NCI-H2227 (cell line): ENCODE data around the gene ARHGAP23.

Source experiments
- DNase-seq: peaks from one replicate; lab custom pipeline; 2025; ENCODE audit not compliant: unreplicated experiment; lab: John Stamatoyannopoulos, UW

ARHGAP23 gene

DNA sequence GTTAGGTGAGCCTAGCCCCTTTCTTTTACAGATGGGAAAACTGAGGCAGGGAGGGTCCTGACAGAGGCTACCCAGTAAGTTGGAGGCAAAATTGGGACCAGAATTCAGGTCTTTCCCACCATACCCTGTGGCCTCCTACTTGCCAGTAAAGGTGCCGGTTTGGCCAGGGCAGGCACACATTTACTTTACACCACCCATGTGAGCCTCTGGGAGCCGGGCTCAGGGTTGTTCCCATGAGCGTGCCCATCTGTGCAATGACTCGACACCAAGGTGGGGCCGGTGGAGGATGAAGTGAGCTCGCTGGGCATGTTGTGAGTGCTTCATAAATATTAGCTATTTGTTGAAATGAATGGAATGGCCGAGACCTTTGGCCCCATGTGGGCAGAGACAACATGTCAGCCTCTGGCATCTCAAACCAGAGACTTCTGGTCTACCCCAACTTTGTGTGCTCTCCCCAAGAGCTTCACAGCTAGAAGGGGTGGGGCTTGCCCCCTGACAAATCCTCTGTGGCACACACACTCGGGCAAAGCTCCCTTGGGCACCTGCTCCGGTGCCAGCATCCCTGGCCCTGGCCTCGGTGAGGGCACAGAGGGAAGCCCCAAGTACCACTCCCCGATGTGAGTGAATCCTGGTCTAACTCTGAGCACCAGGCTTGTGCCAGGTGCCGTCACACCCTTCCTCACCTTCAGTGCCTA is 117.4 kb downstream of the ARHGAP23 start:
- DNase-seq: no peak

DNA sequence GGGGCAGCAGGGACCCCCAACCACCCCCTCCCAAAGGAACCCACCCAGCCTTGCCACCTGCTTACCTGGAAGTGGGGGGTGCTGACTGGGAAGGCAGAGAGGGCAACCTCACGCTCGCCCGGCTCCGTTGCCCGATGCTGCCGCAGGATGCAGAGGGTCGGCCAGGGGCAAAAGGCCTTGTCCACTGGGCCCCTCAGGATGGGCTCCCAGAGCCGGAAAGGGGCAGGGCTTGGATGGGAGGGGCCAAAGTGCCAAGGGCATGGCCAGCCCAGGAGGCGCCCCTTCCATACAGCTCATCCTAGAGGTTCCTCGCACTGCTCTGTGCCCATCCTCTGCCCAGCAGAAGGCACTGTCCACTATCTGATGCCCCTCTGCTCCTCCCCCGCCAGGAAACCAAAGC is 118.1 kb downstream of the ARHGAP23 start:
- DNase-seq: no peak

DNA sequence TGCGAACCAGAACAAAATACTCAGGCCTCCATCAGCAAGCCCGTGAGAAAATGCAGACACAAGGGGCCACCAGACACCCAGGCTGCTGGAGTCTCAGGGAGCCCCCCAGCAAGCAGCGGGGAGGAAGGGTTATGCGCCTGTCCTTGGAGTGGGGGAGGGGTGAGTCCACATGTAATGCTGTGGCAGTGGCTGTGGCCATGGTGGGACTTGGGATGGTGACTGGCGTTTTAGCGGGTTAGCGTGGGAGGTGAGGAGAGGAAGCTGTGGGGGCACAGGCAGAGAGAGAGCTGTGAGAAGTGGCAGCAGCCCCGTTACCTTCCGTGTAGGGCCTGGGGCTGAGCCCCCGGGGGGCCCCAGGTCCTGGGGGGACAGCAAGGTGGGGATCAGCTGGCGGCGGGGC is 119.2 kb downstream of the ARHGAP23 start:
- DNase-seq: no peak

DNA sequence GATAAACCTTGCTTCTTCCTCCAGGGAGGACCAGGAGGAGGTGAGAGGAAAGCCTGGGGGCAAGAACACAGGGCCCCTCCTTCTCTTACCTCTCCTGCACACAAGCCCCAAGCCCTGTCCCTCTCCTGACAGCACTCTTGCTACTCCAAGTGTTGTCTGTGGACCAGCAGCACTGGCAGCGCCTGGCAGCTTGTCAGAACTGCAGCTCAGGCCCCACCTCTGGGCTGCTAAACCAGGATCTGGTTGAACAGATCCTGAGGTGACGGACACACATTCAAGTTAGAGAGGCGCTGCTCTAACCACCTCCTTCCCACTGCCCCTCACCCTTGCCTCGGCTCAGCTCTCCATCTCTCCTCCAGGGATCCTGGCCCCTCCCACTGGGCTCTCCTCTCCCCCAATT is 121.0 kb downstream of the ARHGAP23 start:
- no peak for DNase-seq

DNA sequence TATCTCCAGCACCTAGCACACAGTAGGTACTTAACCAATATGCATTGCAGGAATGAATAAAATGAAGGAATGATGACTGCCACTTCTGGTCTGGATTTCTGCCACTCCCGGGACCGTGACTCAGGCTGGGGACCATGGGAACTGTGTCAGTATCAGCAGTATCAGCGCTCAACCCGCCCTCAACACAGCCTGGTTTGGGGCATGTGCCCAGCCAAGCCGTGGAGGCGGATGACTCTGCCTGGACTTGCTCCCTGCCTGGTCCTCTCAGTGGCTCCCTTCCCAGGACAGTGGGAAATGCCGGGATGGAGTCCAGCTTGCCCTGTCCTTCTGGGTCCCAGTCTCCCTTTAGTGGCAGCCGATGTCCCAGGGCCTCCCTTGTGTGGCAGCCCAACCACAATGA is 122.4 kb downstream of the ARHGAP23 start:
- DNase-seq: no peak

DNA sequence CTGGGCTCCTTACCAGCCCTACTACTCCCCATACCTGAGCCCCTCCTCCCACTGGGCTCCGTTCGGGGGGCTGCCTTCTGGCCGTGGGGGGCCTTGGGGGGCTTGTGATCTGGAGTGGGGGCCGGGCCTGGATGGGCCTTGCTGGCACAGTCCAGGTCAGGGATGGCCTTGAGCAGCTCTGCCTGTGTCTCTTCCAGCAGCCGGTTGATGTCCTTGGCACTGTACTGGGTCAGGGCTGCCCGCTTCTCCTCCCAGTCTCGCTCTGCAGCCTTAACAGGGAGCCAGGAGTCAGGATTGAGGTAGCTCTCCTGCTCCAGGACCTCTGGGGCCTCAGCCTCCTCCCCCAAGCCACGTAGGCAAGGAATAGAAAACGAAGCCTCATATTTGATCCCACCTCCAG is 122.9 kb downstream of the ARHGAP23 start:
- DNase-seq: no peak

DNA sequence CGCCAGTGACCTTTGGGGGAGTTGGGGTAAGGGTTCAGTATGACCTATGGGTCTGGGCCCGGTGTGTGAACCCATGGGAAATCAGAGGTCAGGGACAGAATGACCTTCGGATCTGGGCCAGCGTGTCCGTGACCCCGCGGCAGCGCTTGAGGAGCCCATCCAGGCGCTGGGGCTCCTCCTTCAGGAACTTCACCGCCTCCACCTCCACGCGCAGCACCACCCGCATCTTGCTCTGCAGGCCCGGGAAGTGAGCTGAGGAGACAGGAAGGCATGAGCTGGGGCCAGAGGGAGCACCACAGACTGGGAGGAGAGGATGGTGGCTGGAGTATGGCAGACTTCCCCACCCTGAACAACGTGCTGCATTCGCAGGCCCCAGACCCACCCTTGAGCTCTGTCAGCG is 124.1 kb downstream of the ARHGAP23 start:
- DNase-seq: no peak

DNA sequence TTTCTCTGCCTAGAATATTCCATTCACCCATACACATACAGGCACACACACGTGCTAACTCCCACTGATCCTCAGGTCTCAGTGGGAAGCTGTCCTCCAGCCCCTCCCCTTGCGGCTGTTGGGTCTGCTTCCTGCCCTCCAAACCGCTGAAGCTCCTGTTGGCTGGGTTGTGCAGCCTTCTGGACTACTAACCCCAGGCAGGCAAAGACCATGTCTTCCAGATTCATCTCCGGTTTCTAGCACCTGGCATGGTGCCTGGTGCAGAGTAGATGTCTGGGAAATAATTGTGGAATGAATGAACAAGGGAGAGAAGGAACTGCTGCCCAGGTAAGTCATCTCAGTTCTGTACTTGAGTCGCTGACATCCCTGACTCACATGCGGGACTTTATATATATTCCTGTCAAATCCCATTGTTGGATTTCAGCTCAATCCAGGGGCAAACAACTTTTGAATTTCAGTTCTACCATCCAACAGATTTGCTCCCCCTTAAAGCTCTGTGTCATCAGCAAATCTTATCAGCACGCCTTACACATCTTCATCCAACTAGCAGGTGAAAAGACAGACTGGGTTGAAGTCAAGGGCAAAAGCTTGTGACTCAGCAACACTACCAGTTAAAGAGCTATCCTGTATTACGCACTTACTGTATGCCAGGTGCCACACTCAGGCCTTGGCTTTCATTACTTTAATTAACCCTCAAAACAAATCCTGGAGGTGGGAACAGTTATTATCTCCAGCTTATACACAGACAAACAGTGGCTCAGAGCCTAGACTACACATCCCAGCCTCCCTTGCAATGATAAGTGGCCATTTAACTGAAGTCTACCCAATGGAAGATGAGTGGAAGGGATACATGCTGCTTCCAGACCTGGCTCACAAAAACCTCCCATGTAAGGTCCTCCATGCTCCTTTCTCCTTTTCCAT is 126.4 kb downstream of the ARHGAP23 start:
- peak; percentile 30 for DNase-seq

DNA sequence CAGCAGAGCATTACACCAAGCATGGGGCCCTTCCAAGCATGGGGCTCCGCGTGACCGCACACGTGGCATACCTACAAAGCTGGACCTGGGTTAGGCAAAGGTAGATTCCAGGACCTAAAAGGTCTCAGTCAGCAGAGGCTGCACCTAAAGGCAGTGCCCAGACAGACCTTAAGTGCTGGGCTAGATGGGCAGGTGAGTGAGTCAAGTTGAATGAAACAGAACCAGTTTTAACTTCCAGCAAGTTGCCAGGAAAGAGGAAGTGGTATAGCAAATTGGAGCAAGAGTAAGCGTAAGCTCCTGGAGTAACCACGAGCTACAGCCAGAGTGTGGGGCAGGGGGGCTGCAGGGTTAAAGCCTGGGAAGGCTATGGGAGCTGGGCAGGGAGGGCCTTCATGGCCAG is 128.0 kb downstream of the ARHGAP23 start:
- DNase-seq: no peak

DNA sequence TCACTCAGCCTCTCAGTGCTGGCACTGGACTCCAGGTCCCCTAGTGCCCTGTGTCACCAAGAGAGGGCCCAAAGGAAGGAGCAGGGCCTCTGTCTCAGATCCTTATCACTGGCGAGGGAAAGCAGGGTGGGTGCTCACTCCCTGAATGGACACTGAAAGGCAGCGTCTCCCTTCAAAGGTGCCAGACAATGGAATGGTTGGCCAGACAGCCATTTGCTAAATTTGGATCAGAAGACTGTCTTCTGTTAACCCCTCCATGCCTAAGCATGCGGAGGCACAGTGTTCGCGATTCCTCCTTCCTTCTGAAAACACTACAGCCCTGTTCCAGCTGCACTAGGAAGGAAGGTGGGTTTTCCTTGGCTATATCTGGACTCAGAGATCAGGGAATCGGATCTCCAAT is 129.1 kb downstream of the ARHGAP23 start:
- no peak for DNase-seq

DNA sequence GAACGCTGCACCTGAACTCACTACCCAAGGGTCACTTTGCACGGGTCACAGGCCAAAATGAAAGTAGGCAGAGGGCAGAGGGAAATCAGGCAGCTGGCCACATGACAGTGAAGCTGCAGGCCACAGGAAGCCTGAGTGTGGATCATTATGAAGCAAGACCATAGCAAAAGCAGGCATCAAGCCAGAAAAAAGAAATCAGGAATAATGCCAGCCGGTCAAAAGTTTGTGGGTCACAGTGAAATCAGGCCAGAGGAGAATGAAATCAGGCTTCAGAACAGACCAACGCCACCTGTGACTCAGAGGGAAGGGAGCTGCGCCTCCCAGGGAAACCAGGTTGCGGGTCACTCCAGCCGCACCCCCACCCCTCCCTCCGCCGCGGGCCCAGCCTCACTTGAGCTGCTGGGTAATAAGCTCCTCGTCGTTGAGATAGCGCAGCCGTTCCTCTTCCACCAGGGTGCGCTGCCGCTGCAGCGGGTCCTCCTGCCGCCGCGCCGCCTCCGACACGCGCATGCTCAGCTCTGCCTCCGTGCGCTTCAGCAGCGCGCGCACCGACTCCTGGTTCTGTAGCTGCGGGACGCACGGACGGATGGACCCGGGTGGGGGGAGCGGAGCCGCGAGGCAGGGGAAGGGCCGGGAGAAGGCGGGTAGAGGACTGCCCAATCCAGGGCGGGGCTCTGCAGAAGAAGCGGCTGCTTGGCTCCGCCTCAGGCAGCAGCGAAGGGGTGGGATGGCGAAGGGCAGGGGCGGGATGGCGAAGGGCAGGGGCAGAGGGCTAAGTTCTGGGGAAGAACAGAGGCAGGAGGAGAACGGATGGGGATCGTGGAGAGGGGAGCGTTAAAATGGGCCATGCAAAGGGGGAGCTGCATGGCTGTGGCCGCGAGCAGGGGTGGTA is 129.8 kb downstream of the ARHGAP23 start:
- DNase-seq: peak; percentile 98

DNA sequence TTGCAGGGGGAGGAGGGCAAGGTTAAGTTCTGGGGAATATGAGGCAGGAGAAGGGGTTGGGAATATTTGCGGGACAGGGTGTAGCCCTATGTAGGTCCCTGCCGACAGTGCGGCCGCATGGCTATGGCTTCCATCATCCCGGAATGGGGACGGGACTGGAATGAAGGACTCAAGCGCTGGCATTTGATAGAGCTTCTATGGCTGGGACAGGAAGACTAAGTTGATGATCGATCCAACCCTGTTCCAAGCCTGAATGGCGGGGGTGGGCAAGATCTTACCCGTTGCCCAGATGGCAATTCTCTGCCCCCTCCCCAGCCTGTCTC is 130.4 kb downstream of the ARHGAP23 start:
- peak; percentile 50 for DNase-seq

DNA sequence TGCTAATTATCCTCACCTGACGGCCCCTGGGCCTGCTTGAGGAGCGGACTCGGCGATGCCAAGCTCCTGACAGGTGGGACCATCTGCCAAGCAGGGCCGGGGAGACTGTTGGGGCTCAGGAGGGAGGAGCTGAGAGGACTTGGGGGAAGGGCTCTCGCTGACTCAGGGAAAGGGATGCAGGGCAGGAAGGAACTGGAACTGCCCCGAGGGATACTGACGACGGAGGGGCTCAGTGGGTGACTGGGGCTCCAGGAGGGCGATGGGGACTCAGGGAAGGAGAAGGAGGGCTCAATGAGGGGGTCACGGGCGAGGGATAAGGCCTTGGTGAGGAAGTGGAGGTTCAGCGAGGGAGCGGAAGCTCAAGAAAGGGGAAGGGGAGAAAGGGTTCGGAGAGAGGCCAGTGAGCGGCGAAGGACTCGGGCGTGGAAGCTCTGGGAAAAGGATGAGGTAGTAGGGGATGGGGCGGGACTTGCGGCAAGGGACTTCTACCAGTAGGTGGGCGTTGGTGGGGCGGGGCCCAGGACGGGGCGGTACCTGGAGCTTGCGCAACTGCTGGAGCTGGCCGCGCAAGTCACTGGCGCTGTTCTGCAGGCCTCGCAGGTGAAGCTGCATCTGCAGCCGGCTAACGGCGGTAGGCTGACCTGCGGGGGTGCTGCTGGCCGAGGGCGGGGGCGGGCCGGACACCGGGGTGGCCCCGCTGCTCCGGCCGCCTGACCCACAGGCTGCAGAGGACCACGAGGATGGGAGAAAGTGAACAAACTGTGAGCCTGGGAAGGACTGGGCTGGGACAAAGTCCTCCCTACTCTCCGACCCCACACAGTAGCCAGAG is 131.0 kb downstream of the ARHGAP23 start:
- DNase-seq: peak; percentile 92

DNA sequence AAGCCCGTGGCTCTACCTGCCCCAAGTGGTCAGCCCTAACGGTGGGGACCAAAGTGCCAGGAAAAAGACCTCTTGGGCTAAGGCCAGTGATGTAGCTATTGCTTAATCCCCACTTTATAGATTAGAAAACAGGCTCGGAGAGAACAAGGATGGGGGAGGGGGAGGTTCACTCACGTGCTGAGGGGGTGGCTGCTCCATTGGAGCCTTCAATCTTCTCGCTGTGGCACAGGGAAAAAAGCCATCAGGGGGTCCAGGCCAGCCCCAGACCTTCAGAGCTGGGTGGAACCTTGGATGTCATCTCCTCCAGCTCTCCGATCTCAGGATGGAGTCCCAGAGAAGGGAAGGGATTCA is 131.6 kb downstream of the ARHGAP23 start:
- peak; percentile 26 for DNase-seq

DNA sequence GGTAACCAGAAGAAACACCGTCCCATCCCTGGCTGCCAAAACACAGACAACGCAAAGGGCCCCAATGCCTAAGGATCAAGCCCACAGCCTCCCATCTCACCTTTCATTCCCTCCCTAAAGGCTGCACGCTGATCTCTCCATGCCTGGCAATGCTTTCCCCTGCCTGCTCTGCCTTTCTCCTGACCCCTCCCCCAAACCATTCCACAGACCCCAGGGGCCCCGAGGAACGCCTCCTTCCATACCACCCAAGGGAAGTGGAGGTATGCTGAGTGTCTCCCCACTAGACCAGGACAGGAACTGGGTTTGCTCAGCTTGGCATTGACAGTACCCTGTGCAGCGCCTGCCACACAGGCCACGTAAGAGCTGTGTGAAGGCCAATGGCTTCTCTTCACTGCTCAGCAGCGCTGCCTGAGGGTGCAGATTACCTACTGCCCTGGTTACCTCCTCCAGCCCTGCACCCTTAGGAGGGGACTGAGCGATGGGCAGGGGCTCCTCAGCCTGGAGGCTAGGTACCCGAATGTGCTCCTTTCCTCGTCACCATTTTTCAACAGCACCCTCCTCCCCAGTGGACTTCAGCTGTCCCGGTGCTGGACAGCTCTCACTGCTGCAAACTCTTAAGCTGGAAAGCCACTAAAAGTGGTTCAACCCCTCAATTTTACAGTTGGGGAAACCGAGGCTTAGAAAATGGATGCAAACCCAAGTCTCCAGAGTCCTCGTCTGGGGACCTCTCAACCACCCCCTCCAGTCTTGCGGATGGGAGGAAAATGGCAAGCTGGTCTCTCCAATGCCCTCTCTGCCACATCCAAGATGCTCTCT is 132.4 kb downstream of the ARHGAP23 start:
- no peak for DNase-seq

DNA sequence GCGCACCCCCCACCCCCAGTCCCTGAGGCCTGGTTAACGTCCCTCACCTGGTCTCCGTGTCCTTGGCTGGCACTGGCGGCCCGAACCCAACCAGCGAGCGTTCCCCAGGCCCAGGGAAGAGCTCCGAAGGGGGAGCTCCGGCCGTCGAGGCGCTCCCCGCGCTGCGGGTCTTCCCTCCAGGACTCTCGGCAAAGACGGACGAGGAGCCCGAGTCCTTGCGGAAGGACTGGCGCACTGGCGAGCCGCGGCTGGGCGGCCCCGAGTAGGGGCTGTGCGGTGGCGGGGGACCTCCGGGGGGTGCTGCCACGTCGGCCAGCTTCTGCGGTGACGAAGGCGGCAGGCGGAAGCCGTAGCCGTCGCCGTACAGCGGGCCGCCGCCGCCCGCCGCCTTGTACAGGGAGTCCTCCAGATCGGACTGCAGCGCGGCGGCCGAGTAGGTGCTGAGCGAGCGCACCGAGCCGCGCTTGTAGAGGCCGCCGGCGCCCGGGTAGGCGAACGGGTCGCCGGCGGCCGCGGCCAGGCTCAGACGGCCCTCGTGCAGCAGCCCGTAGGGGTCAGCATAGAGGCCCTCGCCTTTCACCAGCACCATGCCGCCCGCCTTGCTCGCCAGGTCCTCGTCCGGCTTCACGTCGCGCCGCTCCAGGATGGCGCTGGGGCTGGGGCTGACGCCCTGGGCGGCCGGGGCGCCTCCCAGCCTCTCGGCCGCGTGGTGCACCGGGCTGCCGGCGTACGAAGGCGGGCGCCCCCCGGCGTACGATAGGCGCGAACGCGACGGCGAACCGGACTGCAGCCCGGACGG is 133.4 kb downstream of the ARHGAP23 start:
- no peak for DNase-seq
